ENCODE measurements around the gene KIF17. TPM values are rescaled to one million over a fixed set of nuclear protein-coding genes. Genes with fewer than 3 reads are reported as not detected.

The KIF17 gene
- total and polyA plus RNA-seq, 2 of the 8 experiments (the other 6 are each of a cell fraction or from before 2014, with no cell fraction given) = 6.9 to 10.4 TPM

DNA sequence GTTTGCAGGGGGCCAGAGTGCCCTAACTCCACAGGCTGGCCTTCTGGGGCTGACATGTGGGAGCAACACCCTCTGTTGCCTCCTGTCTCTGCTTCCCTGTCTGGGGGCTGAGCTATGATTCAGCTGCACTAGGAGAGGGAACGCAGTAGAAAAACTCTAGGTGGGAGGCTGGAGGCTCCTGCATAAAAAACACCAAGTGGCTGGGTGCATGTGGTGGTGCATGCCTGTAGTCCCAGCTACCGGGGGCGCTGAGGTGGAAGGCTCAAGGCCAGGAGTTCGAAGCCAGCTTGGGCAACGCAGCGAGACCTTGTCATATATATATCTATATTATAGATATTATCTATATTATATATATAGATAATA lies 5.6 kb downstream of the KIF17 start (continued):
- TF ChIP-seq RFX5 (IDR thresholded peaks at IDR 0.05; ENCODE audit: borderline replicate concordance, low read depth, low read length) = no peak
- TF ChIP-seq CBX8 (IDR thresholded peaks at IDR 0.05; ENCODE audit: borderline replicate concordance, low read depth, low read length) = no peak
- TF ChIP-seq TAF7 (optimal IDR thresholded peaks at IDR 0.05; ENCODE audit: borderline replicate concordance, low read depth, low read length) = no peak
